HG02798 (cell line): Measurements from ENCODE around the gene NABP1.
"Not testable (repeated sequence)": the region's sequence is repeated elsewhere in the genome, so short reads cannot be mapped to it uniquely, and the experiment has no call there.

Experiments used
- ATAC-seq: cut with Tn5 transposase; IDR thresholded peaks from one replicate; pipeline ENCODE4 v1.9.1; 2021; ENCODE audit warnings: mild to moderate bottlenecking; ENCODE audit not compliant: unreplicated experiment, poor library complexity

NABP1 gene

GRCh38 chr2:191677646-191678436, at the start of gene NABP1:
NABP1 (plus strand) TSS chr2:191678136; CDS start chr2:191678615, 479 bp downstream.
- ATAC-seq, result peak; percentile 77

- ATAC-seq, result no peak
Measured at GRCh38 chr2:191629001-191629453, 48.9 kb upstream of the NABP1 start.

- no peak for ATAC-seq
Measured at GRCh38 chr2:191629976-191630712, 47.8 kb upstream of the NABP1 start.

- no peak for ATAC-seq
Measured at GRCh38 chr2:191631754-191632153, 46.2 kb upstream of the NABP1 start.

- no peak for ATAC-seq
Measured at GRCh38 chr2:191632426-191632825, 45.5 kb upstream of the NABP1 start.

GRCh38 chr2:191634791-191635190, 43.1 kb upstream of the NABP1 start:
- ATAC-seq, result no peak

GRCh38 chr2:191635333-191636234, 42.4 kb upstream of the NABP1 start:
- peak; percentile 82 for ATAC-seq

- no peak for ATAC-seq
Measured at GRCh38 chr2:191636235-191636543, 41.7 kb upstream of the NABP1 start.

- ATAC-seq, result no peak
Measured at GRCh38 chr2:191636586-191636985, 41.4 kb upstream of the NABP1 start.

GRCh38 chr2:191637182-191638078, 40.5 kb upstream of the NABP1 start:
- peak; percentile 72 for ATAC-seq

GRCh38 chr2:191638079-191638801, 39.7 kb upstream of the NABP1 start:
- no peak for ATAC-seq

- no peak for ATAC-seq
Measured at GRCh38 chr2:191638802-191639172, 39.1 kb upstream of the NABP1 start.

- no peak for ATAC-seq
Measured at GRCh38 chr2:191641609-191642008, 36.3 kb upstream of the NABP1 start.

- ATAC-seq, result no peak
Measured at GRCh38 chr2:191642541-191642940, 35.4 kb upstream of the NABP1 start.

- no peak for ATAC-seq
Measured at GRCh38 chr2:191643429-191643828, 34.5 kb upstream of the NABP1 start.

- not testable (repeated sequence) for ATAC-seq
Measured at GRCh38 chr2:191644613-191645012, 33.3 kb upstream of the NABP1 start.

GRCh38 chr2:191645032-191645431, 32.9 kb upstream of the NABP1 start:
- ATAC-seq, result no peak

GRCh38 chr2:191645434-191646162, 32.3 kb upstream of the NABP1 start:
- ATAC-seq, result no peak
